ENCODE data around the gene SLC4A7. TPM values are rescaled to one million over a fixed set of nuclear protein-coding genes. Genes with fewer than 3 reads are reported as not detected.

The SLC4A7 gene
- total RNA-seq, 1 donor from 2014 or later: 11.0 TPM

GRCh38 chr3:27468283-27468886, 15.8 kb downstream of the SLC4A7 start:
- Histone ChIP-seq H3K36me3 (no peaks in the 10 kb centered on the region), H3K27ac (no peak overlapping the region), H3K4me3 (no peak overlapping the region), H3K4me1 (no peaks in the 10 kb centered on the region), H3K9me3 (no peaks in the 10 kb centered on the region), H3K27me3 (no peaks in the 10 kb centered on the region)
- intact Hi-C loops (cut with DNase I): loop anchor here (5.0 kb wide), 1 partner anchor 156 kb away; no protein-coding TSS in a partner anchor
- TF ChIP-seq CTCF (IDR thresholded peaks at IDR 0.05): no peak
- DNase-seq (ENCODE audit: low spot score in 2 of 2): no peak

GRCh38 chr3:27467545-27467944, 16.6 kb downstream of the SLC4A7 start:
- H3K4me3 ChIP-seq: no peak overlapping the region
- no peaks in the 10 kb centered on the region for H3K27me3 ChIP-seq
- TF ChIP-seq CTCF (IDR thresholded peaks at IDR 0.05): peak; percentile 22 to 55 (median 35)
- H3K36me3 ChIP-seq: no peaks in the 10 kb centered on the region
- no peaks in the 10 kb centered on the region for H3K9me3 ChIP-seq
- intact Hi-C loops (cut with DNase I): loop anchor here (5.0 kb wide), 1 partner anchor 155 kb away; no protein-coding TSS in a partner anchor
- H3K4me1 ChIP-seq: no peaks in the 10 kb centered on the region
- DNase-seq (ENCODE audit: low spot score in 2 of 2): no peak
- H3K27ac ChIP-seq: peak overlapping the region in 1 of 2 donors; percentile 30

- H3K4me1 ChIP-seq: no peaks in the 10 kb centered on the region
- no peak for DNase-seq (ENCODE audit: low spot score in 2 of 2)
- no peaks in the 10 kb centered on the region for H3K27me3 ChIP-seq
- no peak overlapping the region for H3K4me3 ChIP-seq
- no peak overlapping the region for H3K27ac ChIP-seq
- no peaks in the 10 kb centered on the region for H3K9me3 ChIP-seq
- no peaks in the 10 kb centered on the region for H3K36me3 ChIP-seq
- no peak for TF ChIP-seq CTCF (IDR thresholded peaks at IDR 0.05)
- intact Hi-C loops (cut with DNase I): loop anchor here (5.0 kb wide), 1 partner anchor 152 kb away; no protein-coding TSS in a partner anchor
These were observed 19.5 kb downstream of the SLC4A7 start for GRCh38 chr3:27464646-27465045.

GRCh38 chr3:27462228-27462627, 22.0 kb downstream of the SLC4A7 start:
- Histone ChIP-seq H3K27me3 (no peaks in the 10 kb centered on the region), H3K36me3 (no peaks in the 10 kb centered on the region), H3K27ac (no peak overlapping the region), H3K4me1 (no peaks in the 10 kb centered on the region), H3K4me3 (no peak overlapping the region), H3K9me3 (no peaks in the 10 kb centered on the region)
- no peak for TF ChIP-seq CTCF (IDR thresholded peaks at IDR 0.05)
- DNase-seq (ENCODE audit: low spot score in 2 of 2): no peak
- intact Hi-C loops (cut with DNase I): no loop called here

- H3K4me3 ChIP-seq: no peak overlapping the region
- no peak for DNase-seq (ENCODE audit: low spot score in 2 of 2)
These were observed 25.3 kb downstream of the SLC4A7 start for GRCh38 chr3:27458929-27459328.

More at GRCh38 chr3:27458929-27459328, 25.3 kb downstream of the SLC4A7 start:
- no peaks in the 10 kb centered on the region for H3K9me3 ChIP-seq
- no peak for TF ChIP-seq CTCF (IDR thresholded peaks at IDR 0.05)
- no peaks in the 10 kb centered on the region for H3K4me1 ChIP-seq
- intact Hi-C loops (cut with DNase I): no loop called here
- H3K27ac ChIP-seq: no peak overlapping the region
- no peaks in the 10 kb centered on the region for H3K36me3 ChIP-seq
- no peaks in the 10 kb centered on the region for H3K27me3 ChIP-seq

Measured in ascending aorta (tissue), 2 donors.